K562 (cell line): ENCODE measurements around the gene RUVBL2. TPM values are rescaled to one million over a fixed set of nuclear protein-coding genes. Genes with fewer than 3 reads are reported as not detected.

Experiments used
- ATAC-seq: fragments of 200-7000 bp; cut with Tn5 transposase; 3 replicates; pipeline ENCODE4 v1.9.1; 2020; ENCODE audit warnings: moderate library complexity
- BruUV-seq: library from RNA; stranded (reverse); fragments of 400-500 nt; replicated peaks from 2 replicates; lab custom pipeline; 2021; lab: Mats Ljungman, UMichigan
- CTCF ChIA-PET: fragments of 300-600 bp; formaldehyde crosslinking; extraction: SDS; loops from one replicate; lab custom pipeline; 2021; ENCODE audit warnings: low intra/inter-chr PET ratio; lab: Yijun Ruan, JAX
- POLR2A ChIA-PET: fragments of 300-600, 350-650 bp; sonication (Branson Sonifier 250); formaldehyde crosslinking; extraction: SDS; loops from one replicate; lab custom pipeline; 2021; ENCODE audit warnings: antibody characterized with exemption, inconsistent platforms; lab: Yijun Ruan, JAX
- DNase-seq, 4 experiments: peaks; one replicate each; pipeline versions ENCODE4 v3.0.0 to v3.0.0-alpha.2; 2011 to 2018; ENCODE audit warnings: low spot score in 3 of 4, mixed read lengths in 3 of 4; ENCODE audit errors: extremely low read depth in 1 of 4
- FAIRE-seq: peaks from 2 replicates; lab custom pipeline; 2011; peaks lifted over from hg19 to GRCh38; lab: Jason Lieb, UNC
- H2AFZ ChIP-seq: 2 replicates; pipeline ENCODE4 v1.6.0; 2011; ENCODE audit warnings: low read depth, low read length, control low read depth, inconsistent platforms
- H3K27ac ChIP-seq: fragments of 200-600 bp; 3 replicates; pipeline ENCODE4 v1.8.0; 2011; ENCODE audit warnings: low read depth, mild to moderate bottlenecking, control low read depth, inconsistent platforms, low read length, moderate library complexity, mixed read lengths; ENCODE audit errors: extremely low read depth
- H3K27me3 ChIP-seq, 2 experiments: fragments of 300-600 bp in 1 of 2; 2 replicates in 1 of 2; 3 replicates in 1 of 2; pipeline versions ENCODE4 v1.6.0 to v1.8.0; 2011; ENCODE audit warnings: inconsistent platforms in 2 of 2, low read length in 2 of 2, mild to moderate bottlenecking in 1 of 2, mixed read lengths in 1 of 2, moderate library complexity in 1 of 2; ENCODE audit not compliant: control insufficient read depth in 2 of 2, insufficient read depth in 2 of 2
- H3K36me3 ChIP-seq: fragments of 300-600 bp; 3 replicates; pipeline ENCODE4 v1.8.0; 2011; ENCODE audit warnings: mild to moderate bottlenecking, low read length, inconsistent platforms; ENCODE audit not compliant: control insufficient read depth, insufficient read depth
- H3K4me1 ChIP-seq, 2 experiments: fragments of 200-600 bp in 1 of 2; replicated peaks in 1 of 2; 2 replicates in 1 of 2; 3 replicates in 1 of 2; pipeline versions ENCODE4 v1.5.1 to v1.8.0; 2011; ENCODE audit warnings: inconsistent platforms in 2 of 2, low read length in 2 of 2, mild to moderate bottlenecking in 1 of 2, mixed read lengths in 1 of 2, moderate library complexity in 1 of 2; ENCODE audit not compliant: control insufficient read depth in 2 of 2, insufficient read depth in 2 of 2
- H3K4me2 ChIP-seq: 2 replicates; pipeline ENCODE4 v1.6.1; 2011; ENCODE audit warnings: low read length, control low read depth, inconsistent platforms, mixed read lengths; ENCODE audit not compliant: insufficient read depth
- H3K4me3 ChIP-seq: fragments of 200-600 bp; sonication (generic), shearing (Covaris generic); 2 replicates; pipeline ENCODE4 v1.5.1; 2016; ENCODE audit warnings: control low read depth, inconsistent platforms
- H3K79me2 ChIP-seq: fragments of 200-600 bp; 3 replicates; pipeline ENCODE4 v1.8.0; 2011; ENCODE audit warnings: low read length, inconsistent platforms; ENCODE audit not compliant: control insufficient read depth, insufficient read depth
- H3K9ac ChIP-seq, 2 experiments: 2 replicates each; pipeline versions ENCODE4 v1.6.0 to v1.6.1; 2011; ENCODE audit warnings: low read depth in 2 of 2, low read length in 2 of 2, control low read depth in 1 of 2, inconsistent platforms in 1 of 2, mild to moderate bottlenecking in 1 of 2, mixed read lengths in 1 of 2; ENCODE audit not compliant: insufficient read depth in 1 of 2
- H3K9me1 ChIP-seq: one replicate; pipeline ENCODE4 v1.6.0; 2011; ENCODE audit warnings: inconsistent platforms, mild to moderate bottlenecking, low read length, moderate library complexity; ENCODE audit not compliant: control insufficient read depth, insufficient read depth
- H3K9me3 ChIP-seq: replicated peaks from 2 replicates; pipeline ENCODE4 v1.5.1; 2011; ENCODE audit warnings: low read depth, low read length, inconsistent platforms; ENCODE audit not compliant: control insufficient read depth, insufficient read depth
- H4K20me1 ChIP-seq: replicated peaks from 2 replicates; pipeline ENCODE4 v1.6.1; 2011; ENCODE audit warnings: low read length, inconsistent platforms, mixed read lengths; ENCODE audit not compliant: control insufficient read depth, insufficient read depth
- RBFOX2 ChIP-seq: fragments of 200-400 bp; formaldehyde crosslinking; IDR thresholded peaks from 2 replicates; pipeline ENCODE4 v1.6.1; 2017; ENCODE audit warnings: low read depth, mild to moderate bottlenecking, low read length, moderate library complexity
- TFAM ChIP-seq: fragments of 250-450 bp; sonication (Bioruptor Pico); conservative IDR thresholded peaks from 2 replicates; pipeline ENCODE4 v1.5.0; 2021; ENCODE audit warnings: mild to moderate bottlenecking, moderate library complexity
- ZNF133 ChIP-seq: fragments of 250-450 bp; sonication (Bioruptor Pico); IDR thresholded peaks from 2 replicates; pipeline ENCODE4 v1.4.0; 2020; ENCODE audit warnings: mild to moderate bottlenecking
- ZNF740 ChIP-seq, 3 experiments: fragments of 200-800 bp in 1 of 3; sonication (Bioruptor generic) in 1 of 3; sonication (generic) in 1 of 3; formaldehyde crosslinking in 1 of 3; IDR thresholded peaks; 2 replicates each; pipeline versions ENCODE4 v1.6.1 to v1.8.0; 2016 to 2022; ENCODE audit warnings: mild to moderate bottlenecking in 2 of 3, missing compliant biosample characterization in 2 of 3, missing genetic modification characterization in 2 of 3, missing genetic modification reagents in 1 of 3
- WGBS: fragments of 100-300 bp; shearing (Covaris generic); methylation state at CpG from one replicate; pipeline ENCODE4 v1.1.6; 2016; ENCODE audit warnings: low coverage, mixed read lengths; ENCODE audit not compliant: insufficient coverage; ENCODE audit errors: missing lambda C conversion rate; 5-methylcytosine and 5-hydroxymethylcytosine counted together
- in situ Hi-C: fragments of 300-500 bp; cut with MboI; formaldehyde crosslinking; loops from 4 replicates; pipeline ENCODE4 v1.15.0; 2018; ENCODE audit warnings: inconsistent platforms, mixed read lengths
- intact Hi-C: fragments of 100-400 bp; cut with micrococcal nuclease; formaldehyde crosslinking; loops from 2 replicates; pipeline ENCODE4 v1.14.2; 2022
- polyA plus RNA-seq, 8 experiments: library from polyadenylated mRNA; depleted of rRNA in 4 of 8; stranded (reverse) in 5 of 8; unstranded in 3 of 8; fragments of >200 nt; fragmentation: Nextera tagmentation in 2 of 8; fragmentation: Illumina TruSeq in 1 of 8; extraction: Ambion mirVana in 2 of 8; extraction: Trizol in 1 of 8; gene quantifications; 2 replicates each; pipeline versions ENCODE4 v1.2.1 to v1.2.3, GENCODE V29; 2011 to 2014; ENCODE audit warnings: inconsistent platforms in 1 of 8, missing spikeins in 1 of 8
- total RNA-seq, 7 experiments: library from RNA; depleted of rRNA in 6 of 7; stranded (reverse); fragments of >200 nt in 6 of 7; fragmentation: Illumina TruSeq in 2 of 7; extraction: Trizol in 2 of 7; gene quantifications; 2 replicates each; pipeline versions ENCODE4 v1.2.1 to v1.2.3, GENCODE V29; 2011 to 2021; ENCODE audit warnings: low replicate concordance in 1 of 7
- TF ChIP-seq, protein P1 (sequence below): fragments of 450-650 bp; IDR thresholded peaks from 2 replicates; pipeline ENCODE4 v1.6.1; 2018; ENCODE audit not compliant: partially characterized antibody
- TF ChIP-seq, protein P2 (sequence below): IDR thresholded peaks from 2 replicates; pipeline ENCODE4 v1.6.1; 2012; ENCODE audit warnings: low read depth, low read length, improper control_type of control experiment, borderline replicate concordance

RUVBL2 gene
- total and polyA plus RNA-seq, 9 of the 15 experiments (the other 6 are each of a cell fraction or from before 2014, with no cell fraction given): 71.4 to 453 (median 237) TPM

DNA sequence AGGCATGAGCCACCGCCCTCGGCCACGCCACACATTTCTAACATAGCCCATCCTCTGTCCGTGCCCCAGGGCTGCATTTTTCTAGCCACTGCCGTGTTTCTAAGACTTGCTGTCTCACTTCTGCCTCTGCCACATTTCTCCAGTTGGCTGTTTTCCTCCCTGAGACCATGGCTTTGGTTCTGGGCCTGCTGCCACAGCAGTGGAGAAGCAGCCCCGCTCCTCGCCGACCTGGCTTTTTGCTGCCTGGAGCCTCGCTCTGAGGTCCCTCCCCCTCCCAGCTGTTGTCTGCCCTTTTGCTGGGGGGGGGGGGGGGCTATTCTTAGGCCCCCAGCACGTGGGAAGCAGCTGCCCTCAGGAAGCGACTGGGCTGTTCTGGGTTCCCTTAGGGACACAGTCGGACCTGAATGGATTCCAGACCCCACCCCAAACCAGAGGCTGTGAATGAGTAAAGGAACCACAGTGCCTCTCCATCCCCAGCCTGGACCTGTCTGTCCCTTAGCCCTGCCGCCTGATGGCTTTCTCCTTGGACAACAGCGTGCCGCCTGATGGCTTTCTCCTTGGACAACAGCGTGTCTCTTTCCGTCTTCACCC is 3.9 kb upstream of the RUVBL2 start:
- Histone ChIP-seq H3K4me1 (peaks cover 5 to 26% of the 10 kb centered on the region in 2 experiments; a peak in 4 of 5 replicates), H3K36me3 (peaks cover 51% of the 10 kb centered on the region), H3K79me2 (peaks cover 41% of the 10 kb centered on the region), H4K20me1 (no peaks in the 10 kb centered on the region), H3K9me1 (no peaks in the 10 kb centered on the region), H3K27me3 (no peaks in the 10 kb centered on the region), H3K9me3 (no peaks in the 10 kb centered on the region), H2AFZ (no peak overlapping the region), H3K4me3 (no peak overlapping the region), H3K9ac (peak overlapping the region in 1 of 2 experiments; percentile 64; a peak in 2 of 4 replicates), H3K27ac (no peak overlapping the region), H3K4me2 (no peak overlapping the region)
- 77% methylated on average over 15 of the region's 17 CpGs for WGBS
- CTCF ChIA-PET: no interaction called here
- TF ChIP-seq TFAM (CRISPR knock-in tag): no peak
- no peak for TF ChIP-seq ZNF133 (CRISPR knock-in tag)
- TF ChIP-seq ZNF740 (CRISPR knock-in tag; IDR thresholded peaks at IDR 0.05): no peak
- 0 out of 4 replicates have a peak, but pooled peaks of 1 of the 2 experiments have one; percentile 39 for TF ChIP-seq ZNF740 (tag; IDR thresholded peaks at IDR 0.05)
- TF ChIP-seq, protein P1, sequence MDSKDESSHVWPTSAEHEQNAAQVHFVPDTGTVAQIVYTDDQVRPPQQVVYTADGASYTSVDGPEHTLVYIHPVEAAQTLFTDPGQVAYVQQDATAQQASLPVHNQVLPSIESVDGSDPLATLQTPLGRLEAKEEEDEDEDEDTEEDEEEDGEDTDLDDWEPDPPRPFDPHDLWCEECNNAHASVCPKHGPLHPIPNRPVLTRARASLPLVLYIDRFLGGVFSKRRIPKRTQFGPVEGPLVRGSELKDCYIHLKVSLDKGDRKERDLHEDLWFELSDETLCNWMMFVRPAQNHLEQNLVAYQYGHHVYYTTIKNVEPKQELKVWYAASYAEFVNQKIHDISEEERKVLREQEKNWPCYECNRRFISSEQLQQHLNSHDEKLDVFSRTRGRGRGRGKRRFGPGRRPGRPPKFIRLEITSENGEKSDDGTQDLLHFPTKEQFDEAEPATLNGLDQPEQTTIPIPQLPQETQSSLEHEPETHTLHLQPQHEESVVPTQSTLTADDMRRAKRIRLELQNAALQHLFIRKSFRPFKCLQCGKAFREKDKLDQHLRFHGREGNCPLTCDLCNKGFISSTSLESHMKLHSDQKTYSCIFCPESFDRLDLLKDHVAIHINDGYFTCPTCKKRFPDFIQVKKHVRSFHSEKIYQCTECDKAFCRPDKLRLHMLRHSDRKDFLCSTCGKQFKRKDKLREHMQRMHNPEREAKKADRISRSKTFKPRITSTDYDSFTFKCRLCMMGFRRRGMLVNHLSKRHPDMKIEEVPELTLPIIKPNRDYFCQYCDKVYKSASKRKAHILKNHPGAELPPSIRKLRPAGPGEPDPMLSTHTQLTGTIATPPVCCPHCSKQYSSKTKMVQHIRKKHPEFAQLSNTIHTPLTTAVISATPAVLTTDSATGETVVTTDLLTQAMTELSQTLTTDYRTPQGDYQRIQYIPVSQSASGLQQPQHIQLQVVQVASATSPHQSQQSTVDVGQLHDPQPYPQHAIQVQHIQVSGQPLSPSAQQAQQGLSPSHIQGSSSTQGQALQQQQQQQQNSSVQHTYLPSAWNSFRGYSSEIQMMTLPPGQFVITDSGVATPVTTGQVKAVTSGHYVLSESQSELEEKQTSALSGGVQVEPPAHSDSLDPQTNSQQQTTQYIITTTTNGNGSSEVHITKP: no peak
- TF ChIP-seq, protein P2, sequence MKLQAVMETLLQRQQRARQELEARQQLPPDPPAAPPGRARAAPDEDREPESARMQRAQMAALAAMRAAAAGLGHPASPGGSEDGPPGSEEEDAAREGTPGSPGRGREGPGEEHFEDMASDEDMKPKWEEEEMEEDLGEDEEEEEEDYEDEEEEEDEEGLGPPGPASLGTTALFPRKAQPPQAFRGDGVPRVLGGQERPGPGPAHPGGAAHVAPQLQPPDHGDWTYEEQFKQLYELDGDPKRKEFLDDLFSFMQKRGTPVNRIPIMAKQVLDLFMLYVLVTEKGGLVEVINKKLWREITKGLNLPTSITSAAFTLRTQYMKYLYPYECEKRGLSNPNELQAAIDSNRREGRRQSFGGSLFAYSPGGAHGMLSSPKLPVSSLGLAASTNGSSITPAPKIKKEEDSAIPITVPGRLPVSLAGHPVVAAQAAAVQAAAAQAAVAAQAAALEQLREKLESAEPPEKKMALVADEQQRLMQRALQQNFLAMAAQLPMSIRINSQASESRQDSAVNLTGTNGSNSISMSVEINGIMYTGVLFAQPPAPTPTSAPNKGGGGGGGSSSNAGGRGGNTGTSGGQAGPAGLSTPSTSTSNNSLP: no peak
- TF ChIP-seq RBFOX2: 0 out of 2 replicates have a peak, but pooled peaks have one; percentile 25
- DNase-seq (no peak), FAIRE-seq (no peak), ATAC-seq (no peak)
- in situ Hi-C loops: no loop called here
- POLR2A ChIA-PET: interaction anchor here (0.6 kb wide), 1 partner anchor 114 kb away, joined by 3 read pairs; no protein-coding TSS in a partner anchor
- BruUV-seq: no TSS peak
- intact Hi-C loops: loop anchor here (10.0 kb wide), 2 partner anchors 165 to 235 kb away; partner anchors contain the start of genes HRC and TRPM4
